HG03575 (cell line): ENCODE data around the gene TAGAP.
A peak's percentile ranks its signal among the peaks of the same experiment; 100 is the strongest.
"Not testable (repeated sequence)": the region's sequence is repeated elsewhere in the genome, so short reads cannot be mapped to it uniquely, and the experiment has no call there.

Experiments used
- ATAC-seq: cut with Tn5 transposase; IDR thresholded peaks from one replicate; pipeline ENCODE4 v1.9.1; 2021; ENCODE audit not compliant: unreplicated experiment, insufficient number of reproducible peaks, low FRiP score; ENCODE audit errors: extremely low read depth

Gene TAGAP

GRCh38 chr6:159053781-159054398, 9.1 kb upstream of the TAGAP start:
- no peak for ATAC-seq

GRCh38 chr6:159052720-159053119, 7.9 kb upstream of the TAGAP start:
- ATAC-seq, result no peak

- ATAC-seq, result no peak
Measured at GRCh38 chr6:159047891-159048685, 3.3 kb upstream of the TAGAP start.

GRCh38 chr6:159045801-159046200, 1.0 kb upstream of the TAGAP start:
- ATAC-seq, result no peak

GRCh38 chr6:159043947-159044346, 844 bp downstream of the TAGAP start:
- no peak for ATAC-seq

GRCh38 chr6:159043251-159043650, 1.5 kb downstream of the TAGAP start:
- ATAC-seq, result no peak

- ATAC-seq, result no peak
Measured at GRCh38 chr6:159042826-159043181, 2.0 kb downstream of the TAGAP start.

- no peak for ATAC-seq
Measured at GRCh38 chr6:159042003-159042825, 2.6 kb downstream of the TAGAP start.

GRCh38 chr6:159041181-159041580, 3.6 kb downstream of the TAGAP start:
- no peak for ATAC-seq

- no peak for ATAC-seq
Measured at GRCh38 chr6:159039885-159040258, 4.9 kb downstream of the TAGAP start.

GRCh38 chr6:159038914-159039884, 5.6 kb downstream of the TAGAP start:
- ATAC-seq, result peak; percentile 78

- ATAC-seq, result not testable (repeated sequence)
Measured at GRCh38 chr6:159038318-159038717, 6.5 kb downstream of the TAGAP start.

GRCh38 chr6:159037756-159038290, 7.0 kb downstream of the TAGAP start:
- no peak for ATAC-seq

GRCh38 chr6:159036673-159037072, 8.1 kb downstream of the TAGAP start:
- ATAC-seq, result no peak

- no peak for ATAC-seq
Measured at GRCh38 chr6:159035891-159036290, 8.9 kb downstream of the TAGAP start.

- ATAC-seq, result no peak
Measured at GRCh38 chr6:159033160-159034049, 11.4 kb downstream of the TAGAP start.

GRCh38 chr6:159031846-159032245, 12.9 kb downstream of the TAGAP start:
- ATAC-seq, result no peak

GRCh38 chr6:159030168-159030567, 14.6 kb downstream of the TAGAP start:
- no peak for ATAC-seq
